Activated effector memory CD4-positive, alpha-beta T cell treated with anti-CD3 and anti-CD28 coated beads, Interleukin-2, amount 50 U/mL, for 16 hours (primary cell): Measurements from ENCODE around the gene PLXNA2.

Experiments used
- DNase-seq: peaks from one replicate; pipeline ENCODE4 v3.0.0-alpha.2; 2020

The PLXNA2 gene

GRCh38 chr1:208136459-208137182 lies 107.6 kb downstream of the PLXNA2 start:
- no peak for DNase-seq

- DNase-seq, result no peak
Measured at GRCh38 chr1:208135354-208135753, 108.8 kb downstream of the PLXNA2 start.

- DNase-seq, result no peak
Measured at GRCh38 chr1:208134491-208134890, 109.7 kb downstream of the PLXNA2 start.

- no peak for DNase-seq
Measured at GRCh38 chr1:208133355-208133754, 110.8 kb downstream of the PLXNA2 start.

- DNase-seq, result peak; percentile 79
Measured at GRCh38 chr1:208132287-208132882, 111.8 kb downstream of the PLXNA2 start.

GRCh38 chr1:208131621-208132286 lies 112.4 kb downstream of the PLXNA2 start:
- no peak for DNase-seq

- no peak for DNase-seq
Measured at GRCh38 chr1:208129487-208129886, 114.7 kb downstream of the PLXNA2 start.

GRCh38 chr1:208129060-208129459 lies 115.1 kb downstream of the PLXNA2 start:
- no peak for DNase-seq

GRCh38 chr1:208127792-208128529 lies 116.2 kb downstream of the PLXNA2 start:
- no peak for DNase-seq

- no peak for DNase-seq
Measured at GRCh38 chr1:208127284-208127683, 116.9 kb downstream of the PLXNA2 start.

- DNase-seq, result no peak
Measured at GRCh38 chr1:208126108-208126507, 118.1 kb downstream of the PLXNA2 start.

GRCh38 chr1:208122612-208123358 lies 121.4 kb downstream of the PLXNA2 start:
- DNase-seq, result no peak

- no peak for DNase-seq
Measured at GRCh38 chr1:208121813-208122364, 122.3 kb downstream of the PLXNA2 start.

- DNase-seq, result no peak
Measured at GRCh38 chr1:208120431-208120790, 123.8 kb downstream of the PLXNA2 start.

GRCh38 chr1:208118841-208119606 lies 125.2 kb downstream of the PLXNA2 start:
- DNase-seq, result no peak

GRCh38 chr1:208118306-208118705 lies 125.9 kb downstream of the PLXNA2 start:
- DNase-seq, result no peak

GRCh38 chr1:208117826-208118225 lies 126.4 kb downstream of the PLXNA2 start:
- DNase-seq, result no peak

- DNase-seq, result no peak
Measured at GRCh38 chr1:208117409-208117808, 126.8 kb downstream of the PLXNA2 start.

GRCh38 chr1:208115924-208116640 lies 128.1 kb downstream of the PLXNA2 start:
- no peak for DNase-seq

GRCh38 chr1:208113011-208113410 lies 131.2 kb downstream of the PLXNA2 start:
- no peak for DNase-seq

- no peak for DNase-seq
Measured at GRCh38 chr1:208112401-208112800, 131.8 kb downstream of the PLXNA2 start.
